ENCODE results near the gene MLXIP.

MLXIP gene

GRCh38 chr12:122189626-122190475 is 111.3 kb downstream of the MLXIP start:
- no peak for DNase-seq

- DNase-seq: peak; percentile 26
Observed at GRCh38 chr12:122190842-122191668, 112.5 kb downstream of the MLXIP start.

DNA sequence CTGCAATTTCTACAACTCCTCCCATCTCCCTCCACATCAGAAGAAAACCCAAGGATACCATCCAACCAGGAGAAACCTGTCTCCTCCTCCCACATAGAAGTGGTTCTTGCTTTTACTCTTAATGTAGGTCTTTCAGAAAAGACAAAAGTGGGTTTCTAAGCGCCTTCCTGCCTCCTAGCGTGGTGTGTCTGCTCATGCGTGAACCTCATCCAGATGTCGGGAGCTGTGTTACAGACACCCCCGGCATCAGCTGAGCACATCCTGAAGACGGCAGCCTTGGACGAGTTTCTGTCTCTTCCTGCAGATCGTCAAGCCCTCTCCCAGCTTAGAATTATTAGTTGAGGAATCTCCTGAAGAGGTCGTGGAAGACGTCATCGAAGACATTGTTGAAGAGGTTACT is 113.9 kb downstream of the MLXIP start:
- DNase-seq: no peak

- no peak for DNase-seq
Observed at GRCh38 chr12:122194804-122195203, 116.2 kb downstream of the MLXIP start.

DNA sequence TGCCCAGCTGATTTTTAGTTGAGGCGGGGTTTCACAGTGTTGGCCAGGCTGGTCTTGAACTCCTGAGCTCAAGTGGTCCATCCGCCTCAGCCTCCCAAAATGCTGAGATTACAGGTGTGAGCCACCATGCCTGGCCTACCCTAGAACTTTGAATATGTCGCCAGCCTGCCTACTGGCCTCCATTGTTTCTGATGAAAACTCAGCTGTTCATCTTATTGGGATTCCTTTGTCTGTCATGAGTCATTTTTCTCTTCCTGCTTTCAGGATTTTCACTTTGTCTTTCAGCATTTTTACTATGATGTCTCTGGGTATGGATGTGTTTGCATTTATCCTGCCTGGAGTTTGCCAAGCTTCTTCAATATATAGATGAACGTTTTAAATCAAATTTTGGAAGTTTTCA is 116.8 kb downstream of the MLXIP start:
- no peak for DNase-seq

All from fibroblast of skin of abdomen (primary cell).